ENCODE data around the gene PJVK.
"Not testable (repeated sequence)": the region's sequence is repeated elsewhere in the genome, so short reads cannot be mapped to it uniquely, and the experiment has no call there.

Gene PJVK

DNA sequence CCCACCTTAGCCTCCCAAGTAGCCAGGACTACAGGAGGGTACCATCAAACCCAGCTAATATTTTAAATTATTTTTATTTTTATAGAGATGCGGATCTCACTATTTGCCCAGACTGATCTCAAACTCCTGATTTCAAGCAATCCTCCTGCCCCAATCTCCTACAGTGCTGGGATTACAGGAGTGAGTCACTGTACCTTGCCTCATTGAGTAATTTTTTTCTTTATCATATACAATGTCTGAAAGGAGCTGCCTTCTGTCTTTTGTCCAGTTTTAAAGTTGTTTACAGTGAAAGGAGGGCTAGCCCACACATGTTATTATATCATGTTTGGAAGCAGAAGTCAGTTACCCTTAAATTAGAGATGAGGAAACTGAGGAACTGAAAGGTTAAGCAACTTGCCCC lies 32.8 kb upstream of the PJVK start:
- no peak overlapping the region for H3K27ac ChIP-seq
- no peaks in the 10 kb centered on the region for H3K27me3 ChIP-seq (ENCODE audit: insufficient read depth, low read depth, severe bottlenecking)
- H3K36me3 ChIP-seq: no peaks in the 10 kb centered on the region
- no peak overlapping the region for H3K4me3 ChIP-seq (ENCODE audit: low read depth, low read length)
- no peak for TF ChIP-seq CTCF (IDR thresholded peaks at IDR 0.05; ENCODE audit: low read depth, low read length)
- H3K9me3 ChIP-seq (ENCODE audit: severe bottlenecking): no peaks in the 10 kb centered on the region
- no peak for DNase-seq

GRCh38 chr2:178419123-178419522 lies 32.1 kb upstream of the PJVK start:
- no peaks in the 10 kb centered on the region for H3K9me3 ChIP-seq (ENCODE audit: severe bottlenecking)
- DNase-seq: no peak
- H3K36me3 ChIP-seq: no peaks in the 10 kb centered on the region
- H3K27me3 ChIP-seq (ENCODE audit: insufficient read depth, low read depth, severe bottlenecking): no peaks in the 10 kb centered on the region
- H3K4me3 ChIP-seq (ENCODE audit: low read depth, low read length): no peak overlapping the region
- H3K27ac ChIP-seq: no peak overlapping the region
- peak; percentile 14; the same call in 1 of the 2 replicates for TF ChIP-seq CTCF (IDR thresholded peaks at IDR 0.05; ENCODE audit: low read depth, low read length)

GRCh38 chr2:178420463-178420999 lies 30.6 kb upstream of the PJVK start:
- H3K27ac ChIP-seq: no peak overlapping the region
- TF ChIP-seq CTCF (IDR thresholded peaks at IDR 0.05; ENCODE audit: low read depth, low read length): no peak
- no peaks in the 10 kb centered on the region for H3K9me3 ChIP-seq (ENCODE audit: severe bottlenecking)
- no peaks in the 10 kb centered on the region for H3K36me3 ChIP-seq
- H3K27me3 ChIP-seq (ENCODE audit: insufficient read depth, low read depth, severe bottlenecking): no peaks in the 10 kb centered on the region
- no peak for DNase-seq
- H3K4me3 ChIP-seq (ENCODE audit: low read depth, low read length): no peak overlapping the region

- Histone ChIP-seq H3K9me3 (ENCODE audit: severe bottlenecking) (no peaks in the 10 kb centered on the region), H3K27me3 (ENCODE audit: insufficient read depth, low read depth, severe bottlenecking) (no peaks in the 10 kb centered on the region), H3K36me3 (peaks cover 4% of the 10 kb centered on the region), H3K27ac (no peak overlapping the region), H3K4me3 (ENCODE audit: low read depth, low read length) (no peak overlapping the region)
- no peak for DNase-seq
- no peak for TF ChIP-seq CTCF (IDR thresholded peaks at IDR 0.05; ENCODE audit: low read depth, low read length)
Measured at GRCh38 chr2:178422097-178422496, 29.1 kb upstream of the PJVK start.

GRCh38 chr2:178423746-178424145 lies 27.4 kb upstream of the PJVK start:
- not testable (repeated sequence) for DNase-seq; H3K9me3 ChIP-seq (ENCODE audit: severe bottlenecking); H3K27me3 ChIP-seq (ENCODE audit: insufficient read depth, low read depth, severe bottlenecking); H3K27ac ChIP-seq; H3K4me3 ChIP-seq (ENCODE audit: low read depth, low read length)
- peaks cover 20% of the 10 kb centered on the region for H3K36me3 ChIP-seq

- TF ChIP-seq CTCF (IDR thresholded peaks at IDR 0.05; ENCODE audit: low read depth, low read length): no peak
- Histone ChIP-seq H3K27me3 (ENCODE audit: insufficient read depth, low read depth, severe bottlenecking) (no peaks in the 10 kb centered on the region), H3K4me3 (ENCODE audit: low read depth, low read length) (no peak overlapping the region), H3K36me3 (peaks cover 33% of the 10 kb centered on the region), H3K9me3 (ENCODE audit: severe bottlenecking) (no peaks in the 10 kb centered on the region), H3K27ac (no peak overlapping the region)
- DNase-seq: no peak
Measured at GRCh38 chr2:178425255-178425827, 25.8 kb upstream of the PJVK start.

Data from WERI-Rb-1 (cell line).